ENCODE results near the gene STRIT1.

DNA sequence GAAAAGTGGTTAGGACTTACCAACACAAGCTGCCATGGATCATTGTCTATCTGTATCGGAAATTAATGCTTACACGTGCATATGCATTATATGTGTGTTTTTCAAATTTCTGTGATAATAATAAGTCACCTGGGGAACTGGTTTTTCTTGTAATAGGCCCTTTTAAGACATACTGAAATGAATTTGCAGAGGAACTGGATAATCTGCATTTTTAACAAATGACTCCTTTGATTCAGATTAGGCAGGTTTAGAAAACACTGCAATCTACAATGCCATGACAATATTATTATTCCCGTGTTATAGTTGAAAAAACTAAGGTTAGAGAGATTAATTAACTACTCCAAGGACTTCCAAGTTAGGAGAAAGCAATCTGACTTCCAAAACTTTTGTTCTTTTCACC is 23.4 kb downstream of the STRIT1 start:
- no peak for TF ChIP-seq EZH2 (IDR thresholded peaks at IDR 0.05; ENCODE audit: borderline replicate concordance, low read depth, low read length, poor library complexity, severe bottlenecking)
- TF ChIP-seq, protein P1, sequence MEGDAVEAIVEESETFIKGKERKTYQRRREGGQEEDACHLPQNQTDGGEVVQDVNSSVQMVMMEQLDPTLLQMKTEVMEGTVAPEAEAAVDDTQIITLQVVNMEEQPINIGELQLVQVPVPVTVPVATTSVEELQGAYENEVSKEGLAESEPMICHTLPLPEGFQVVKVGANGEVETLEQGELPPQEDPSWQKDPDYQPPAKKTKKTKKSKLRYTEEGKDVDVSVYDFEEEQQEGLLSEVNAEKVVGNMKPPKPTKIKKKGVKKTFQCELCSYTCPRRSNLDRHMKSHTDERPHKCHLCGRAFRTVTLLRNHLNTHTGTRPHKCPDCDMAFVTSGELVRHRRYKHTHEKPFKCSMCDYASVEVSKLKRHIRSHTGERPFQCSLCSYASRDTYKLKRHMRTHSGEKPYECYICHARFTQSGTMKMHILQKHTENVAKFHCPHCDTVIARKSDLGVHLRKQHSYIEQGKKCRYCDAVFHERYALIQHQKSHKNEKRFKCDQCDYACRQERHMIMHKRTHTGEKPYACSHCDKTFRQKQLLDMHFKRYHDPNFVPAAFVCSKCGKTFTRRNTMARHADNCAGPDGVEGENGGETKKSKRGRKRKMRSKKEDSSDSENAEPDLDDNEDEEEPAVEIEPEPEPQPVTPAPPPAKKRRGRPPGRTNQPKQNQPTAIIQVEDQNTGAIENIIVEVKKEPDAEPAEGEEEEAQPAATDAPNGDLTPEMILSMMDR (conservative IDR thresholded peaks at IDR 0.05; ENCODE audit: low read depth, low read length): no peak
